ENCODE results near the gene OR6C70. TPM values are rescaled to one million over a fixed set of nuclear protein-coding genes. Genes with fewer than 3 reads are reported as not detected.
"Not testable (repeated sequence)": the region's sequence is repeated elsewhere in the genome, so short reads cannot be mapped to it uniquely, and the experiment has no call there.

The OR6C70 gene
- total RNA-seq, 1 experiment from 2014 or later: not detected

DNA sequence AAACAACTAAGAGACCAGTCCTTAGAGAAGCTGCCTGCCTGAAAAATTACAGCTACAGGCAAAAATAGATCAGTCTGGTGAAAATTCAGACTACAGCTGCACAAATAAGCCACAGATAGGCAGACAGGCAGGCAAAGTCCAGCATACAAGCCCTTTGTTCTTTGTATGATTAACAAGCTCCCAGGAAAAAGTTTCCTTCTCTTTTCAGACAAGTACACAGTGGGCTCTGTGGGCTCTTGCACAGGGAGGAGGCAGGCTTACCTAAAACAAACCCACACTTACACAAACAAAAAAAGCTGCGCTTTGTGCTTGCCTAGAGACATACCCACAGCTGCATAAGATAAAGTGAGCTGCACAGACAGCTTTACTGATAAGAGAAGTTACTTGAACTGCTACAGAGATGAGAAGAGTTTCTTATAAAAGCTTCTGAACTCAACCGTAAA is 29.9 kb upstream of the OR6C70 start:
- no peak for DNase-seq
- intact Hi-C loops (cut with micrococcal nuclease; ENCODE audit: unreplicated experiment): no loop called here
- Mint-ChIP-seq H3K4me1 (ENCODE audit: low read depth, unreplicated experiment) (no peaks in the 10 kb centered on the region), H3K36me3 (ENCODE audit: insufficient read depth, unreplicated experiment) (no peaks in the 10 kb centered on the region), H3K9me3 (ENCODE audit: low read depth, unreplicated experiment) (no peaks in the 10 kb centered on the region), H3K27ac (ENCODE audit: unreplicated experiment) (no peak overlapping the region), H3K27me3 (ENCODE audit: unreplicated experiment) (no peaks in the 10 kb centered on the region), H3K4me3 (ENCODE audit: low read depth, unreplicated experiment) (no peak overlapping the region)
- CTCF ChIA-PET: interaction anchor here (0.9 kb wide), 1 partner anchor 10 kb away, joined by 3 read pairs; no protein-coding TSS in a partner anchor
- no TSS peak for BruUV-seq (replicated peaks)
- TF ChIP-seq, protein P1, sequence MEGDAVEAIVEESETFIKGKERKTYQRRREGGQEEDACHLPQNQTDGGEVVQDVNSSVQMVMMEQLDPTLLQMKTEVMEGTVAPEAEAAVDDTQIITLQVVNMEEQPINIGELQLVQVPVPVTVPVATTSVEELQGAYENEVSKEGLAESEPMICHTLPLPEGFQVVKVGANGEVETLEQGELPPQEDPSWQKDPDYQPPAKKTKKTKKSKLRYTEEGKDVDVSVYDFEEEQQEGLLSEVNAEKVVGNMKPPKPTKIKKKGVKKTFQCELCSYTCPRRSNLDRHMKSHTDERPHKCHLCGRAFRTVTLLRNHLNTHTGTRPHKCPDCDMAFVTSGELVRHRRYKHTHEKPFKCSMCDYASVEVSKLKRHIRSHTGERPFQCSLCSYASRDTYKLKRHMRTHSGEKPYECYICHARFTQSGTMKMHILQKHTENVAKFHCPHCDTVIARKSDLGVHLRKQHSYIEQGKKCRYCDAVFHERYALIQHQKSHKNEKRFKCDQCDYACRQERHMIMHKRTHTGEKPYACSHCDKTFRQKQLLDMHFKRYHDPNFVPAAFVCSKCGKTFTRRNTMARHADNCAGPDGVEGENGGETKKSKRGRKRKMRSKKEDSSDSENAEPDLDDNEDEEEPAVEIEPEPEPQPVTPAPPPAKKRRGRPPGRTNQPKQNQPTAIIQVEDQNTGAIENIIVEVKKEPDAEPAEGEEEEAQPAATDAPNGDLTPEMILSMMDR (IDR thresholded peaks at IDR 0.05; ENCODE audit: unreplicated experiment): no peak

DNA sequence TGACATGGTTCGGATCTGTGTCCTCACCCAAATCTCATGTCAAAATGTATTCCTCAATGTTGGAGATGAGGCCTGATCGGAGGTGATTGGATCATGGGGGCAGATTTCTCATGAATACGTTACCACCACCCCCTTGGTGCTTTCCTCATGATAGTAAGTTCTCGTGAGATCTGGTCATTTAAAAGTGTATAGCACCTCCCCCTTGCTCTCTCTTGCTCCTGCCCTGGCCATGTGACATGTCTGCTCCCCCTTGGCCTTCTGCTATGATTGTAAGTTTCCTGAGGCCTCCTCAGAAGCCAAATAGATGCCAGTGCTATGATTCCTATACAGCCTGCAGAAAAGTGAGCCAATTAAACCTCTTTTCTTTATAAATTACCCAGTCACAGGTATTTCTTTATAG is 29.3 kb upstream of the OR6C70 start:
- Mint-ChIP-seq H3K4me3 (ENCODE audit: low read depth, unreplicated experiment) (no peak overlapping the region), H3K9me3 (ENCODE audit: low read depth, unreplicated experiment) (no peaks in the 10 kb centered on the region), H3K36me3 (ENCODE audit: insufficient read depth, unreplicated experiment) (no peaks in the 10 kb centered on the region), H3K27me3 (ENCODE audit: unreplicated experiment) (no peaks in the 10 kb centered on the region), H3K4me1 (ENCODE audit: low read depth, unreplicated experiment) (no peaks in the 10 kb centered on the region), H3K27ac (ENCODE audit: unreplicated experiment) (no peak overlapping the region)
- CTCF ChIA-PET: interaction anchor here (0.7 to 0.9 kb wide), 2 partner anchors 9 to 284 kb away, joined by 3 to 5 read pairs; no protein-coding TSS in a partner anchor
- BruUV-seq (replicated peaks): no TSS peak
- DNase-seq: no peak
- intact Hi-C loops (cut with micrococcal nuclease; ENCODE audit: unreplicated experiment): no loop called here
- TF ChIP-seq, protein P1 (IDR thresholded peaks at IDR 0.05; ENCODE audit: unreplicated experiment): no peak

DNA sequence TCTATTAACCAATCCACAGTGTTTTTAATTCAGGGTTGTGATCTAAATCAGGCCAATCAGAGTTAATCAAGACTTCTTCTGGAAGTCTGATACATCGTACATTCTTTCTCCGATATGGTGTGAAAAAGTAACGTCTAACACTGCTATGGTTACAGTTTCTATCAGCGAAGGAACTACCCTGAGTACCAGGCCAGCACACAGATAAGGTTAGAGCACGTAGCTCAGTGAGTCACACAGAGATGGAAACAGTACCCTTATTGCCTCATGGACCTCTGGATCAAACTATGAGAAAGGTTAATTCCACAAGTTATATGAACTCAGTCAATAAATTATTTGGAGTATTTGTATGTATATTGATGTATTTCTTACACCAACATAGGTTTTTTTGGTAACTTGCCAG is 25.6 kb upstream of the OR6C70 start:
- Mint-ChIP-seq H3K4me1 (ENCODE audit: low read depth, unreplicated experiment) (no peaks in the 10 kb centered on the region), H3K4me3 (ENCODE audit: low read depth, unreplicated experiment) (no peak overlapping the region), H3K27ac (ENCODE audit: unreplicated experiment) (no peak overlapping the region), H3K36me3 (ENCODE audit: insufficient read depth, unreplicated experiment) (no peaks in the 10 kb centered on the region), H3K9me3 (ENCODE audit: low read depth, unreplicated experiment) (no peaks in the 10 kb centered on the region), H3K27me3 (ENCODE audit: unreplicated experiment) (no peaks in the 10 kb centered on the region)
- no peak for DNase-seq
- intact Hi-C loops (cut with micrococcal nuclease; ENCODE audit: unreplicated experiment): no loop called here
- CTCF ChIA-PET: interaction anchor here (0.6 kb wide), 1 partner anchor 286 kb away, joined by 3 read pairs; no protein-coding TSS in a partner anchor
- BruUV-seq (replicated peaks): no TSS peak
- TF ChIP-seq, protein P1 (IDR thresholded peaks at IDR 0.05; ENCODE audit: unreplicated experiment): no peak

DNA sequence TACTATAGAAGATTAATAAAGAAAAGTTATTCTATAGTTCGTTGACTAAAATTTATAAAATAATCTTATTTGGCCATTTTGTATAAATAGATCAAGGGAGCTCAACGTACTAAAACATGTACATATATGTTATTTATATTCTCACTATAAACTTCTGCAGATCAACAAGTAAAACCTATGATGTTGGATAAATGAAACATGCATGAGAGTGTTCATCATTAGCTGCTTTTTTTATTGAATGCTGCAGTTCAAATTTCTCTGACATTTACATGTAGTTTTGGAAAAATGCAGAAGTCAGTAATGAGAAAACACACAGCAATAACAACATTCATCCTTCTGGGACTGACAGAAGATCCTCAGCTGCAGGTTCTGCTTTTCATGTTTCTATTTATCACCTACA is 22.1 kb upstream of the OR6C70 start, which contains the start of gene OR6C68:
Gene OR6C68, plus strand, starts transcription at position 301 of the 400 bp plus-strand sequence. Its CDS starts 0 bp downstream, at position 301.
- TF ChIP-seq, protein P1 (IDR thresholded peaks at IDR 0.05; ENCODE audit: unreplicated experiment): no peak
- no peaks in the 10 kb centered on the region for H3K4me1 Mint-ChIP-seq (ENCODE audit: low read depth, unreplicated experiment)
- DNase-seq: no peak
- no peaks in the 10 kb centered on the region for H3K9me3 Mint-ChIP-seq (ENCODE audit: low read depth, unreplicated experiment)
- no peaks in the 10 kb centered on the region for H3K27me3 Mint-ChIP-seq (ENCODE audit: unreplicated experiment)
- BruUV-seq (replicated peaks): no TSS peak
- no peaks in the 10 kb centered on the region for H3K36me3 Mint-ChIP-seq (ENCODE audit: insufficient read depth, unreplicated experiment)
- H3K4me3 Mint-ChIP-seq (ENCODE audit: low read depth, unreplicated experiment): no peak within 1 kb of the TSS
- CTCF ChIA-PET: no interaction called here
- no peak within 1 kb of the TSS for H3K27ac Mint-ChIP-seq (ENCODE audit: unreplicated experiment)
- intact Hi-C loops (cut with micrococcal nuclease; ENCODE audit: unreplicated experiment): no loop called here

DNA sequence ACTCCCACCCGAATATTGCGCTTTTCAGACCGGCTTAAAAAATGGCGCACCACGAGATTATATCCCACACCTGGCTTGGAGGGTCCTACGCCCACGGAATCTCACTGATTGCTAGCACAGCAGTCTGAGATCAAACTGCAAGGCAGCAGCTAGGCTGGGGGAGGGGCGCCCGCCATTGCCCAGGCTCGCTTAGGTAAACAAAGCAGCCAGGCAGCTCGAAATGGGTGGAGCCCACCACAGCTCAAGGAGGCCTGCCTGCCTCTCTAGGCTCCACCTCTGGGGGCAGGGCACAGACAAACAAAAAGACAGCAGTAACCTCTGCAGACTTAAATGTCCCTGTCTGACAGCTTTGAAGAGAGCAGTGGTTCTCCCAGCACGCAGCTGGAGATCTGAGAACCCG is 14.3 kb upstream of the OR6C70 start:
- intact Hi-C loops (cut with micrococcal nuclease; ENCODE audit: unreplicated experiment); BruUV-seq (replicated peaks); H3K27ac Mint-ChIP-seq (ENCODE audit: unreplicated experiment); H3K4me1 Mint-ChIP-seq (ENCODE audit: low read depth, unreplicated experiment); H3K4me3 Mint-ChIP-seq (ENCODE audit: low read depth, unreplicated experiment); DNase-seq; CTCF ChIA-PET; H3K36me3 Mint-ChIP-seq (ENCODE audit: insufficient read depth, unreplicated experiment); H3K27me3 Mint-ChIP-seq (ENCODE audit: unreplicated experiment); H3K9me3 Mint-ChIP-seq (ENCODE audit: low read depth, unreplicated experiment): not testable (repeated sequence)

DNA sequence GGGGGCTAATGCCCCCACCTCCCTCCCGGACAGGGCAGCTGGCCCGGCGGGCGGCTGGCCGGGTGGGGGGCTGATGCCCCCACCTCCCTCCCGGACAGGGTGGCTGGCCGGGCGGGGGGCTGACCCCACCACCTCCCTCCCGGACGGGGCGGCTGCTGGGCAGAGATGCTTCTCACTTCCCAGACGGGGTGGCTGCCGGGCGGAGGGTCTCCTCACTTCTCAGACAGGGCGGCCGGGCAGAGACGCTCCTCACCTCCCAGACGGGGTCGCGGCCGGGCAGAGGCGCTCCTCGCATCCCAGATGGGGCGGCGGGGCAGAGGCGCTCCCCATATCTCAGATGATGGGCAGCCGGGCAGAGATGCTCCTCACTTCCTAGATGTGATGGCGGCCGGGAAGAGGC is 9.2 kb upstream of the OR6C70 start:
- DNase-seq; H3K27me3 Mint-ChIP-seq (ENCODE audit: unreplicated experiment); H3K27ac Mint-ChIP-seq (ENCODE audit: unreplicated experiment); H3K4me1 Mint-ChIP-seq (ENCODE audit: low read depth, unreplicated experiment); H3K9me3 Mint-ChIP-seq (ENCODE audit: low read depth, unreplicated experiment); intact Hi-C loops (cut with micrococcal nuclease; ENCODE audit: unreplicated experiment); H3K36me3 Mint-ChIP-seq (ENCODE audit: insufficient read depth, unreplicated experiment); BruUV-seq (replicated peaks); H3K4me3 Mint-ChIP-seq (ENCODE audit: low read depth, unreplicated experiment); CTCF ChIA-PET: not testable (repeated sequence)

Data from Calu3 (cell line).